Vagina (tissue), 2 donors: ENCODE measurements around the gene PRKCQ. TPM values are rescaled to one million over a fixed set of nuclear protein-coding genes. Genes with fewer than 3 reads are reported as not detected.

Experiments
- DNase-seq, 2 donors: peaks; one replicate each; pipeline ENCODE4 v3.0.0-alpha.2; 2017; ENCODE audit errors: extremely low spot score in 2 of 2
- H3K27ac ChIP-seq: fragments of 200-600 bp; sonication (generic); one replicate; pipeline ENCODE4 v1.5.1; 2019
- H3K27me3 ChIP-seq: fragments of 200-600 bp; sonication (generic); one replicate; pipeline ENCODE4 v1.5.1; 2019
- H3K36me3 ChIP-seq, 2 donors: fragments of 200-600 bp; sonication (generic); one replicate each; pipeline ENCODE4 v1.5.1; 2017 to 2019
- H3K4me1 ChIP-seq: fragments of 200-600 bp; sonication (generic); one replicate; pipeline ENCODE4 v1.5.1; 2019
- H3K4me3 ChIP-seq, 2 donors: fragments of 200-600 bp; sonication (generic); 1 replicate in 1 of 2; 2 replicates in 1 of 2; pipeline ENCODE4 v1.5.1; 2016 to 2019
- H3K9me3 ChIP-seq: fragments of 200-600 bp; sonication (generic); one replicate; pipeline ENCODE4 v1.5.1; 2019
- POLR2A ChIP-seq, 2 donors: fragments of 450-650 bp; IDR thresholded peaks; one replicate each; pipeline ENCODE4 v1.6.1; 2017; ENCODE audit warnings: antibody characterized with exemption in 2 of 2, mild to moderate bottlenecking in 2 of 2, moderate library complexity in 2 of 2
- POLR2AphosphoS5 ChIP-seq, 2 donors: sonication (generic); formaldehyde crosslinking; IDR thresholded peaks; one replicate each; pipeline ENCODE4 v1.9.0; 2017; ENCODE audit warnings: antibody characterized with exemption in 2 of 2, mild to moderate bottlenecking in 2 of 2, low read depth in 1 of 2; ENCODE audit not compliant: insufficient read depth in 1 of 2
- intact Hi-C: fragments of 100-400 bp; cut with DNase I; formaldehyde crosslinking; loops from one replicate; pipeline ENCODE4 v1.15.1; 2023
- total RNA-seq: library from RNA; depleted of rRNA; stranded (reverse); fragments of >200 nt; gene quantifications from one replicate; pipeline ENCODE4 v1.2.3, GENCODE V29; 2016
- TF ChIP-seq, protein P1 (sequence below), 3 experiments: fragments of 450-650 bp in 2 of 3; fragments of 200-600 bp in 1 of 3; sonication (generic) in 1 of 3; IDR thresholded peaks; one replicate each; pipeline ENCODE4 v1.5.1; 2017 to 2019; ENCODE audit warnings: antibody characterized with exemption in 3 of 3, mild to moderate bottlenecking in 2 of 3, moderate library complexity in 2 of 3

Gene PRKCQ
- total RNA-seq, 1 donor from 2014 or later, result 3.7 TPM

GRCh38 chr10:6564367-6564766, 15.7 kb downstream of the PRKCQ start:
- Histone ChIP-seq H3K4me3 (no peak overlapping the region), H3K36me3 (no peaks in the 10 kb centered on the region), H3K27me3 (no peaks in the 10 kb centered on the region), H3K4me1 (no peaks in the 10 kb centered on the region), H3K27ac (no peak overlapping the region), H3K9me3 (no peaks in the 10 kb centered on the region)
- no peak for TF ChIP-seq POLR2A (IDR thresholded peaks at IDR 0.05)
- no peak for TF ChIP-seq POLR2AphosphoS5 (IDR thresholded peaks at IDR 0.05; ENCODE audit: insufficient read depth in 1 of 2, low read depth in 1 of 2)
- TF ChIP-seq, protein P1, sequence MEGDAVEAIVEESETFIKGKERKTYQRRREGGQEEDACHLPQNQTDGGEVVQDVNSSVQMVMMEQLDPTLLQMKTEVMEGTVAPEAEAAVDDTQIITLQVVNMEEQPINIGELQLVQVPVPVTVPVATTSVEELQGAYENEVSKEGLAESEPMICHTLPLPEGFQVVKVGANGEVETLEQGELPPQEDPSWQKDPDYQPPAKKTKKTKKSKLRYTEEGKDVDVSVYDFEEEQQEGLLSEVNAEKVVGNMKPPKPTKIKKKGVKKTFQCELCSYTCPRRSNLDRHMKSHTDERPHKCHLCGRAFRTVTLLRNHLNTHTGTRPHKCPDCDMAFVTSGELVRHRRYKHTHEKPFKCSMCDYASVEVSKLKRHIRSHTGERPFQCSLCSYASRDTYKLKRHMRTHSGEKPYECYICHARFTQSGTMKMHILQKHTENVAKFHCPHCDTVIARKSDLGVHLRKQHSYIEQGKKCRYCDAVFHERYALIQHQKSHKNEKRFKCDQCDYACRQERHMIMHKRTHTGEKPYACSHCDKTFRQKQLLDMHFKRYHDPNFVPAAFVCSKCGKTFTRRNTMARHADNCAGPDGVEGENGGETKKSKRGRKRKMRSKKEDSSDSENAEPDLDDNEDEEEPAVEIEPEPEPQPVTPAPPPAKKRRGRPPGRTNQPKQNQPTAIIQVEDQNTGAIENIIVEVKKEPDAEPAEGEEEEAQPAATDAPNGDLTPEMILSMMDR (IDR thresholded peaks at IDR 0.05), result no peak
- intact Hi-C loops, result no loop called here
- no peak for DNase-seq

DNA sequence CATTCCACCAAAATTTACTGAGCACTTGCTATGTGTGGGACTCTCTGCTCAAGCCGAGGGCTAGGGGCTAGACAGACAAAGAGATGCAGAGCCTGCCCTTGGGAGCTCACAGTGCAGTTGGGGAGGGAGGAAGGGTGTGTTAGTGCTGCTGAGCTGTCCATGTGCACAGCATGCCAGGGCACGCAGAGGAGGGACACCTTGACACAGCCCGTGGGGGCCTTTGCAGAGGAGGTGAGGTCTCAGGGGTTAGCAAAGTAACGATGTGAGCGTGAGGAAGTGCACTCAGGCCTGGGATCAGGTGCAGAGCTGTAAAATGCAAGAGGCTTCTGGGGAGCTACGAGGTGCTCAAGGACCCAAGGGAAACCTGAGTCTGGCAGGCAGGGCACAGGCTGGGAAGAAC, 16.3 kb downstream of the PRKCQ start:
- Histone ChIP-seq H3K27me3 (no peaks in the 10 kb centered on the region), H3K4me3 (no peak overlapping the region), H3K9me3 (no peaks in the 10 kb centered on the region), H3K4me1 (no peaks in the 10 kb centered on the region), H3K27ac (no peak overlapping the region), H3K36me3 (no peaks in the 10 kb centered on the region)
- intact Hi-C loops, result no loop called here
- TF ChIP-seq POLR2AphosphoS5 (IDR thresholded peaks at IDR 0.05; ENCODE audit: insufficient read depth in 1 of 2, low read depth in 1 of 2) (no peak), POLR2A (IDR thresholded peaks at IDR 0.05) (no peak)
- TF ChIP-seq, protein P1 (IDR thresholded peaks at IDR 0.05), result no peak
- no peak for DNase-seq

- intact Hi-C loops, result no loop called here
- H3K36me3 ChIP-seq, result no peaks in the 10 kb centered on the region
- TF ChIP-seq POLR2AphosphoS5 (IDR thresholded peaks at IDR 0.05; ENCODE audit: insufficient read depth in 1 of 2, low read depth in 1 of 2), result no peak
- TF ChIP-seq POLR2A (IDR thresholded peaks at IDR 0.05), result no peak
- TF ChIP-seq, protein P1 (IDR thresholded peaks at IDR 0.05), result no peak
- no peaks in the 10 kb centered on the region for H3K4me1 ChIP-seq
- H3K27me3 ChIP-seq, result no peaks in the 10 kb centered on the region
- no peak for DNase-seq
- no peaks in the 10 kb centered on the region for H3K9me3 ChIP-seq
- H3K27ac ChIP-seq, result no peak overlapping the region
- H3K4me3 ChIP-seq, result no peak overlapping the region
Observed at GRCh38 chr10:6563075-6563474, 17.0 kb downstream of the PRKCQ start.

DNA sequence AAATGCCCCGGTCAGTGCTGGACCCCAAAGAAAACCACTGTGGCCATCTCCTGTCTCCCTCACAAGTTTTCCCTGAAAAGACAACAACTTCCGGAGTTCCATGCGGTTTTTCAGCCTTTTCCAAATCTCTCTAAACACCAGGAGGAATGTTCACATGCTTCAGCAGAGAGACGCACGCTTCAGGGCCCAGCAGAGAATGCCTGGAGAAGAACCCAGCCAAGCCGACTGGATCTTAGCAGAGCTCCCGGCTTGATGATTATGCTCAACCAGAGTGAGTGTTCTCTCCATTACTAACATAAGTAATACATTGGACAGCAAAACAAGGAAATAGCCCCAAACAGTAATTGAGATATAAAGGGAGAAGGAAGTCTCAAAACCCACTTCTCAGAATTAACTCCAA, 17.9 kb downstream of the PRKCQ start:
- DNase-seq, result no peak
- Histone ChIP-seq H3K4me3 (no peak overlapping the region), H3K36me3 (no peaks in the 10 kb centered on the region), H3K9me3 (no peaks in the 10 kb centered on the region), H3K27me3 (no peaks in the 10 kb centered on the region), H3K27ac (no peak overlapping the region), H3K4me1 (no peaks in the 10 kb centered on the region)
- TF ChIP-seq, protein P1 (IDR thresholded peaks at IDR 0.05), result no peak
- TF ChIP-seq POLR2AphosphoS5 (IDR thresholded peaks at IDR 0.05; ENCODE audit: insufficient read depth in 1 of 2, low read depth in 1 of 2), result no peak
- TF ChIP-seq POLR2A (IDR thresholded peaks at IDR 0.05), result no peak
- intact Hi-C loops, result no loop called here

DNA sequence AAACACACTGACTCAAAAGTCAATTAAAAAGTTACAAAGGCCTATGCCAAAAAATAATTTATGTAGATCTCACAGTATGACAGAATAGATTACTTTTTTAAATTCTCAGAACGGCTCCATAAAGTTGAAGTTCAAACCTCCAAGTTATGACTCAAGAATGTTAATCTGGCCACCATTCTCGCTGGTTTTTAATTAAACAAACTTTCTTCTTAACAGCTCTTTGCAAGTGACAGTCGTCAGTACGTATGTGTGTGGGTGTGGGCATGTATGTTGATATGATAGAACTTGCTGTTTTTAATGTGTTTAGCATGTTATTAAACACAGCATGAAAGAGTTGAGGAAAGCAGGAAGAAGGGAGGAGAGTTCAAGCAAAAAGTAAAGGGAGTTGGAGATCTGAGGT, 18.5 kb downstream of the PRKCQ start:
- DNase-seq, result no peak
- H3K9me3 ChIP-seq, result no peaks in the 10 kb centered on the region
- H3K4me1 ChIP-seq, result no peaks in the 10 kb centered on the region
- TF ChIP-seq, protein P1 (IDR thresholded peaks at IDR 0.05), result no peak
- TF ChIP-seq POLR2A (IDR thresholded peaks at IDR 0.05), result no peak
- no peaks in the 10 kb centered on the region for H3K36me3 ChIP-seq
- no peak overlapping the region for H3K27ac ChIP-seq
- intact Hi-C loops, result no loop called here
- H3K27me3 ChIP-seq, result no peaks in the 10 kb centered on the region
- no peak overlapping the region for H3K4me3 ChIP-seq
